ENCODE results near the gene DCAF12. TPM values are rescaled to one million over a fixed set of nuclear protein-coding genes. Genes with fewer than 3 reads are reported as not detected.

The DCAF12 gene
- total and polyA plus RNA-seq, 5 donors from 2014 or later: 21.0 to 28.2 (median 24.1) TPM

- H3K27ac ChIP-seq (ENCODE audit: insufficient read depth, low read length, poor library complexity, severe bottlenecking): no peak overlapping the region
- Mint-ChIP-seq H3K4me1 (peaks cover 0 to 5% (median 3%) of the 10 kb centered on the region in 4 donors), H3K27ac (no peak overlapping the region), H3K9me3 (no peaks in the 10 kb centered on the region), H3K36me3 (peaks cover 18% of the 10 kb centered on the region), H3K4me3 (no peak overlapping the region), H3K27me3 (no peaks in the 10 kb centered on the region)
- H3K4me1 ChIP-seq (ENCODE audit: control insufficient read depth, insufficient read depth, low read length, poor library complexity, severe bottlenecking): no peaks in the 10 kb centered on the region
- H3K9me3 ChIP-seq (ENCODE audit: control insufficient read depth in 2 of 2, low read length in 2 of 2): no peaks in the 10 kb centered on the region
- H3K27me3 ChIP-seq (ENCODE audit: control insufficient read depth, insufficient read depth, low read length): no peaks in the 10 kb centered on the region
- no peak for DNase-seq
- peaks cover 80% of the 10 kb centered on the region for H3K36me3 ChIP-seq (ENCODE audit: control insufficient read depth, insufficient read depth, low read length)
- no peak overlapping the region for H3K4me3 ChIP-seq (ENCODE audit: low read depth, low read length)
- no peak for ATAC-seq (ENCODE audit: low read depth in 2 of 2)
Measured at GRCh38 chr9:34097865-34098264, 28.6 kb downstream of the DCAF12 start.

GRCh38 chr9:34096751-34097150, 29.7 kb downstream of the DCAF12 start:
- no peak overlapping the region for H3K27ac ChIP-seq (ENCODE audit: insufficient read depth, low read length, poor library complexity, severe bottlenecking)
- Mint-ChIP-seq H3K27me3 (no peaks in the 10 kb centered on the region), H3K4me1 (peaks cover 0 to 8% (median 6%) of the 10 kb centered on the region in 4 donors), H3K9me3 (no peaks in the 10 kb centered on the region), H3K36me3 (peaks cover 21% of the 10 kb centered on the region), H3K4me3 (no peak overlapping the region), H3K27ac (peak overlapping the region in 1 of 3 donors; percentile 55)
- H3K9me3 ChIP-seq (ENCODE audit: control insufficient read depth in 2 of 2, low read length in 2 of 2): no peaks in the 10 kb centered on the region
- no peaks in the 10 kb centered on the region for H3K27me3 ChIP-seq (ENCODE audit: control insufficient read depth, insufficient read depth, low read length)
- no peaks in the 10 kb centered on the region for H3K4me1 ChIP-seq (ENCODE audit: control insufficient read depth, insufficient read depth, low read length, poor library complexity, severe bottlenecking)
- ATAC-seq (ENCODE audit: low read depth in 2 of 2) (no peak), DNase-seq (no peak)
- H3K36me3 ChIP-seq (ENCODE audit: control insufficient read depth, insufficient read depth, low read length): peaks cover 79% of the 10 kb centered on the region
- no peak overlapping the region for H3K4me3 ChIP-seq (ENCODE audit: low read depth, low read length)

DNA sequence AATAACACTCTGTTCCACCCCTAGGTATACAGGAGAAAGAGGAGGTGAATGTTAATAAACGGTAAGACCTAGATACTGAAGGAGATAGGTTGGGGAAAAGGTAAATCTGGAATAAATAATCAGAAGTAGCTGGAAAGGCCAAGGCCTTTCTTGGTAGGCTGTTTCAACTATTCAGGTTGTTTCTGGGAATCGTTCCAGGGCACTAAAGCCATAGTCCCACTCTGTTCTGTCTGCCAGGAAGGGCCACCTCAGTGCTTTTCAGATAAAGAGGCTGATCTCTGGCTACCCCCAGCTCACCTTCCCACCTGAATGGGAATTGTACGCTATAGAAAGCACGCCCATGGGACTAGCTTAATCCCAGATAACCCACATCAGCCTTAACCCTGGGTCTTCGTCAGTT, 32.9 kb downstream of the DCAF12 start:
- H3K27me3 ChIP-seq (ENCODE audit: control insufficient read depth, insufficient read depth, low read length): no peaks in the 10 kb centered on the region
- peak overlapping the region in 1 of 3 donors; percentile 76 for H3K27ac Mint-ChIP-seq
- no peaks in the 10 kb centered on the region for H3K9me3 ChIP-seq (ENCODE audit: control insufficient read depth in 2 of 2, low read length in 2 of 2)
- DNase-seq (no peak), ATAC-seq (ENCODE audit: low read depth in 2 of 2) (no peak)
- H3K9me3 Mint-ChIP-seq: no peaks in the 10 kb centered on the region
- no peaks in the 10 kb centered on the region for H3K27me3 Mint-ChIP-seq
- peaks cover 0 to 8% (median 6%) of the 10 kb centered on the region in 4 donors for H3K4me1 Mint-ChIP-seq
- no peaks in the 10 kb centered on the region for H3K4me1 ChIP-seq (ENCODE audit: control insufficient read depth, insufficient read depth, low read length, poor library complexity, severe bottlenecking)
- H3K36me3 ChIP-seq (ENCODE audit: control insufficient read depth, insufficient read depth, low read length): peaks cover 87% of the 10 kb centered on the region
- no peak overlapping the region for H3K4me3 Mint-ChIP-seq
- H3K4me3 ChIP-seq (ENCODE audit: low read depth, low read length): no peak overlapping the region
- H3K27ac ChIP-seq (ENCODE audit: insufficient read depth, low read length, poor library complexity, severe bottlenecking): no peak overlapping the region
- H3K36me3 Mint-ChIP-seq: peaks cover 32% of the 10 kb centered on the region

DNA sequence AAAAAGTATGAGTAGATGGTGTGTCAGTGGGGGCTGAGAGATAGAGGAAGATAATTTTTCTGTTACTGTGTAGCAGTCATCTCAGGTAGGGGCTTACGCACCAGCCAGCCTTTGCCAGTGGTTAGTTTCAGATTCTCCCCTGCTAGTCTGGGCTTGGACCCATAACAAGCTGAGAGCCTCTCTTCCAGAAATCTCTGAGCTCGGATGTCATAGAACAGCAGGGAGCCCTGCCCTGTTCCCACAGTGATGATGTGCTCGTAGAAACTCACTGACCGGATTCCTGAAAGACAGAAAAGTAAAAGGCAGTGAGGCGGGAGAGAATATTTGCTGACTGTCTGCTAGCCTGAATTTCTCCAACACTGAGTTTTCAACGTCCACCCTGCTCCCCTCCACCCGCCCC, 37.2 kb downstream of the DCAF12 start:
- no peaks in the 10 kb centered on the region for H3K27me3 ChIP-seq (ENCODE audit: control insufficient read depth, insufficient read depth, low read length)
- DNase-seq (no peak), ATAC-seq (ENCODE audit: low read depth in 2 of 2) (no peak)
- H3K36me3 Mint-ChIP-seq: peaks cover 55% of the 10 kb centered on the region
- peaks cover 0 to 10% (median 5%) of the 10 kb centered on the region in 4 donors for H3K4me1 Mint-ChIP-seq
- H3K27ac Mint-ChIP-seq: peak overlapping the region in 1 of 3 donors; percentile 68
- H3K27me3 Mint-ChIP-seq: no peaks in the 10 kb centered on the region
- H3K9me3 ChIP-seq (ENCODE audit: control insufficient read depth in 2 of 2, low read length in 2 of 2): no peaks in the 10 kb centered on the region
- no peaks in the 10 kb centered on the region for H3K9me3 Mint-ChIP-seq
- H3K4me3 Mint-ChIP-seq: no peak overlapping the region
- H3K4me3 ChIP-seq (ENCODE audit: low read depth, low read length): no peak overlapping the region
- peaks cover 80% of the 10 kb centered on the region for H3K36me3 ChIP-seq (ENCODE audit: control insufficient read depth, insufficient read depth, low read length)
- no peak overlapping the region for H3K27ac ChIP-seq (ENCODE audit: insufficient read depth, low read length, poor library complexity, severe bottlenecking)
- no peaks in the 10 kb centered on the region for H3K4me1 ChIP-seq (ENCODE audit: control insufficient read depth, insufficient read depth, low read length, poor library complexity, severe bottlenecking)

- Mint-ChIP-seq H3K9me3 (no peaks in the 10 kb centered on the region), H3K36me3 (peaks cover 46% of the 10 kb centered on the region), H3K27ac (peak overlapping the region in 1 of 3 donors; percentile 53), H3K4me1 (peaks cover 0 to 13% (median 3%) of the 10 kb centered on the region in 4 donors), H3K4me3 (no peak overlapping the region), H3K27me3 (no peaks in the 10 kb centered on the region)
- DNase-seq (no peak), ATAC-seq (ENCODE audit: low read depth in 2 of 2) (no peak)
- Histone ChIP-seq H3K36me3 (ENCODE audit: control insufficient read depth, insufficient read depth, low read length) (peaks cover 60% of the 10 kb centered on the region), H3K9me3 (ENCODE audit: control insufficient read depth in 2 of 2, low read length in 2 of 2) (no peaks in the 10 kb centered on the region), H3K4me3 (ENCODE audit: low read depth, low read length) (no peak overlapping the region), H3K27me3 (ENCODE audit: control insufficient read depth, insufficient read depth, low read length) (no peaks in the 10 kb centered on the region), H3K27ac (ENCODE audit: insufficient read depth, low read length, poor library complexity, severe bottlenecking) (no peak overlapping the region), H3K4me1 (ENCODE audit: control insufficient read depth, insufficient read depth, low read length, poor library complexity, severe bottlenecking) (no peaks in the 10 kb centered on the region)
Measured at GRCh38 chr9:34087370-34087769, 39.1 kb downstream of the DCAF12 start.

- peaks cover 56% of the 10 kb centered on the region for H3K36me3 ChIP-seq (ENCODE audit: control insufficient read depth, insufficient read depth, low read length)
- Mint-ChIP-seq H3K36me3 (peaks cover 41% of the 10 kb centered on the region), H3K4me1 (peaks cover 0 to 10% (median under 1%) of the 10 kb centered on the region in 4 donors), H3K9me3 (no peaks in the 10 kb centered on the region), H3K27ac (peak overlapping the region in 2 of 3 donors; percentile 53 to 83), H3K4me3 (no peak overlapping the region), H3K27me3 (no peaks in the 10 kb centered on the region)
- ATAC-seq (ENCODE audit: low read depth in 2 of 2) (no peak), DNase-seq (no peak)
- H3K4me1 ChIP-seq (ENCODE audit: control insufficient read depth, insufficient read depth, low read length, poor library complexity, severe bottlenecking): no peaks in the 10 kb centered on the region
- no peak overlapping the region for H3K27ac ChIP-seq (ENCODE audit: insufficient read depth, low read length, poor library complexity, severe bottlenecking)
- H3K27me3 ChIP-seq (ENCODE audit: control insufficient read depth, insufficient read depth, low read length): no peaks in the 10 kb centered on the region
- H3K9me3 ChIP-seq (ENCODE audit: control insufficient read depth in 2 of 2, low read length in 2 of 2): no peaks in the 10 kb centered on the region
- no peak overlapping the region for H3K4me3 ChIP-seq (ENCODE audit: low read depth, low read length)
Measured at GRCh38 chr9:34086864-34087263, 39.6 kb downstream of the DCAF12 start.

DNA sequence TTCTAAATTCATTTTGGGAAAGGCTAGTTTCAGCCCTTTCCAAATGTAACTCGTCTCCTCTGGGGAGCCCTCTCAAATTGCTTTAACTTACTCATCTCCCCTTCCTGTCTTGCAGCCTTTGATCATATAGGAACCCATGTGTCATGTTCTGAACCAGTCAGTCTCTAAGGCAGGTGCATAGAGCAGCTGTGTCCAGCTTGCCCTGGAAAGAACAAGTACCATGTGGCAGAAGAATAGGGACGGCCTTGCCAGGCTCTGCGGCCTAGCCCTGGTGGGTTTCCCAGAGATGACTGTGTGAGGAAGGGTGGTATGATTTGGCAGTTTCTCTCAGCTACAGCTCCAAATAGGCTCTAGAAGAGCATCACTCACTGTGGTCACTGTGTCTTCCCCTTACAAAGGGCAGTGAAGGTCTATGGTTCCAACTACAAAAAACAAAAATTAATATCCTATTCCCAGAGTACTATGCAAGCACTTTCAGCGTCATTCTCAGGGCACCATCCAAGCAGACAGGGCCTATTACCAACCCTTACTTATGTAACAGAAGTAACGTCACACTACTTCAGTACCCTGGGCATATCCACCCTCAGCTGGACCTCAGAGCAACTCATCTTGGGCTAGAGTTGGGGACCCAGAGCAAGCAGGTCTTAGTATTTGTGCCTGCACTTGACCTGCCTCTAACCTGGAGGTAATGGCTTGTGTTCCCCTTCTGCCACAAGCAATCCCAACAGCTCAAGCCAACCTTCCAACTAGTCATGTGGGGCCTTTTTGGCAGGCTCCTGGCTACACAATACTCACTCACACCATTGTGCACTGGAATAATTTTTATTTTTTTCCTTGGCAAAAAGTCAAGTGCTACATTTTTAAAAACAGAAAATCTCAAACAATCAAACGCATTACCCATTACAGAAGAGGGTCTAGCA, 40.7 kb downstream of the DCAF12 start:
- ATAC-seq (ENCODE audit: low read depth in 2 of 2): no peak
- Histone ChIP-seq H3K27ac (ENCODE audit: insufficient read depth, low read length, poor library complexity, severe bottlenecking) (no peak overlapping the region), H3K27me3 (ENCODE audit: control insufficient read depth, insufficient read depth, low read length) (no peaks in the 10 kb centered on the region), H3K36me3 (ENCODE audit: control insufficient read depth, insufficient read depth, low read length) (peaks cover 48% of the 10 kb centered on the region), H3K4me3 (ENCODE audit: low read depth, low read length) (no peak overlapping the region), H3K4me1 (ENCODE audit: control insufficient read depth, insufficient read depth, low read length, poor library complexity, severe bottlenecking) (no peaks in the 10 kb centered on the region), H3K9me3 (ENCODE audit: control insufficient read depth in 2 of 2, low read length in 2 of 2) (no peaks in the 10 kb centered on the region)
- Mint-ChIP-seq H3K27ac (peak overlapping the region in 2 of 3 donors; percentile 28 to 52), H3K4me1 (peaks cover 0 to 8% (median 0%) of the 10 kb centered on the region in 4 donors), H3K27me3 (no peaks in the 10 kb centered on the region), H3K4me3 (no peak overlapping the region), H3K9me3 (no peaks in the 10 kb centered on the region), H3K36me3 (peaks cover 37% of the 10 kb centered on the region)
- peak in 1 of 3 donors; percentile 16 for DNase-seq

Data from CD4-positive, CD25-positive, alpha-beta regulatory T cell (primary cell).